ENCODE results near the gene SPATS2L. TPM values are rescaled to one million over a fixed set of nuclear protein-coding genes. Genes with fewer than 3 reads are reported as not detected.

SPATS2L gene
- total and polyA plus RNA-seq, 2 of the 13 experiments (the other 11 are each of a cell fraction or from before 2014, with no cell fraction given): 154 to 212 TPM

- TF ChIP-seq POLR2AphosphoS5 (IDR thresholded peaks at IDR 0.05; ENCODE audit: low read depth, low read length): no peak
- TF ChIP-seq ZNF784 (CRISPR knock-in tag; IDR thresholded peaks at IDR 0.05; ENCODE audit: borderline replicate concordance): no peak
- TF ChIP-seq MYC (CRISPR knock-in tag; IDR thresholded peaks at IDR 0.05; ENCODE audit: borderline replicate concordance): no peak
- TF ChIP-seq SIN3B (IDR thresholded peaks at IDR 0.05; ENCODE audit: low read length): no peak
- TF ChIP-seq ZNF761 (CRISPR knock-in tag; conservative IDR thresholded peaks at IDR 0.05): no peak
- TF ChIP-seq ARNT (IDR thresholded peaks at IDR 0.05): no peak
- TF ChIP-seq FIP1L1 (IDR thresholded peaks at IDR 0.05; ENCODE audit: borderline replicate concordance, insufficient read depth, low read depth, low read length): no peak
- no peak for TF ChIP-seq MLLT10 (CRISPR knock-in tag; IDR thresholded peaks at IDR 0.05)
- peak; percentile 95 for TF ChIP-seq CEBPB (IDR thresholded peaks at IDR 0.05; ENCODE audit: borderline replicate concordance, low read depth, low read length)
- TF ChIP-seq NR2C2 (CRISPR knock-in tag; IDR thresholded peaks at IDR 0.05; ENCODE audit: borderline replicate concordance): peak; percentile 91
- TF ChIP-seq KLF16 (CRISPR knock-in tag; IDR thresholded peaks at IDR 0.05): peak in 1 of 2 experiments; percentile 86; a peak in 2 of 4 replicates
- TF ChIP-seq GATA4 (IDR thresholded peaks at IDR 0.05; ENCODE audit: borderline replicate concordance, low read depth): peak; percentile 54; the same call in 1 of the 2 replicates
- TF ChIP-seq ZSCAN30 (CRISPR knock-in tag; IDR thresholded peaks at IDR 0.05): no peak
- TF ChIP-seq MED8 (CRISPR knock-in tag; IDR thresholded peaks at IDR 0.05; ENCODE audit: insufficient replicate concordance): no peak
- no peak for TF ChIP-seq IRX3 (CRISPR knock-in tag; IDR thresholded peaks at IDR 0.05; ENCODE audit: borderline replicate concordance, low read depth)
- peak; percentile 100 for TF ChIP-seq HOMEZ (CRISPR knock-in tag; IDR thresholded peaks at IDR 0.05; ENCODE audit: low read depth)
- TF ChIP-seq RFXANK (CRISPR knock-in tag; IDR thresholded peaks at IDR 0.05): no peak
- no peak for TF ChIP-seq ZNF740 (CRISPR knock-in tag; IDR thresholded peaks at IDR 0.05)
- no peak for TF ChIP-seq TGIF2 (CRISPR knock-in tag; IDR thresholded peaks at IDR 0.05)
- peak; percentile 71; the same call in 1 of the 2 replicates for TF ChIP-seq ZNF878 (CRISPR knock-in tag; IDR thresholded peaks at IDR 0.05)
- TF ChIP-seq KLF9 (CRISPR knock-in tag; IDR thresholded peaks at IDR 0.05; ENCODE audit: low read depth): 0 out of 2 replicates have a peak, but pooled peaks have one; percentile 77
- TF ChIP-seq TRIM22 (IDR thresholded peaks at IDR 0.05): no peak
- TF ChIP-seq THYN1 (CRISPR knock-in tag; IDR thresholded peaks at IDR 0.05; ENCODE audit: borderline replicate concordance, low read depth): 0 out of 2 replicates have a peak, but pooled peaks have one; percentile 39
- TF ChIP-seq ZNF282 (IDR thresholded peaks at IDR 0.05; ENCODE audit: partially characterized antibody): no peak
- no peak for TF ChIP-seq ZFP62 (CRISPR knock-in tag; IDR thresholded peaks at IDR 0.05)
- TF ChIP-seq ATF2 (CRISPR knock-in tag; IDR thresholded peaks at IDR 0.05): peak; percentile 89
These were observed 60.7 kb downstream of the SPATS2L start (continued) for GRCh38 chr2:200367155-200367554.
